HG02642 (cell line): Measurements from ENCODE around the gene POLA1.

ENCODE experiments used
- ATAC-seq: cut with Tn5 transposase; IDR thresholded peaks from one replicate; pipeline ENCODE4 v1.9.1; 2021; ENCODE audit warnings: mild to moderate bottlenecking; ENCODE audit not compliant: unreplicated experiment, poor library complexity

Gene POLA1

DNA sequence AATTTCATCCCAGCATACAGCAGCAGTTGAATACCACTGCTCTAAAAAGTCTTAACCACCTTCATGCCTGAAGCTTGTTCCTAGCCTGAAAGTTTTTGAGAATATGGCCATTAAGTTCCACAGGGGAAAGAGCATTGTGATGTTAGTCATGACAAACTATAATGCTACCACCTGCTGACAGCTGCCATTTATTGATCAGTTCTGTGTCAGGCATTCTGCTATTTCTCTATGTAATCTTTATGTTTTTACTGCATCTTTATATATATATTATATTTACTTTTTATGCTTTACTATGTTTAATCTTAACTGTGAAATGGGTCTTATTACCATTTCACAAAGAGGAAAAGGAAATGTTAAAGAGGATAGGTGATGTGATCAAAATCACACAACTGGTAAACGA lies 268.1 kb downstream of the POLA1 start:
- no peak for ATAC-seq

DNA sequence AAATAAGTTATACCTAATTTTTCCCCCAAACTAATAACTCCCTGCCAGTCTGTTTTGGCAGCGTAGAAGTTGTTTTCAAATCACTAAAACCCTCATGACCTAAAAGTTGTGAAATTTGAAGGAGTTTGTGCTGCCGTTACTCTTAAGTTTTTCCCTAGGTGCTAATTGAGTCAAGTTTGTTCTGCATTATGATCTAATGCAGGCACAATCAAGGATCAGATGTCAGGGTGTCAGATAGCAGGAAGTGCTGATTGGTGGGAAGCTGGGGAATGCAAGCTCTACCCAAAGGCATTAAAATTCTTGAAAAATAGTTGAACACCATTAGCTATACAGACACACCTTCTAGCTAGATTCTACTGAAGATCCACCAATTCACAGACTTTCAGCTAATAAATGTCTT lies 270.1 kb downstream of the POLA1 start:
- no peak for ATAC-seq

DNA sequence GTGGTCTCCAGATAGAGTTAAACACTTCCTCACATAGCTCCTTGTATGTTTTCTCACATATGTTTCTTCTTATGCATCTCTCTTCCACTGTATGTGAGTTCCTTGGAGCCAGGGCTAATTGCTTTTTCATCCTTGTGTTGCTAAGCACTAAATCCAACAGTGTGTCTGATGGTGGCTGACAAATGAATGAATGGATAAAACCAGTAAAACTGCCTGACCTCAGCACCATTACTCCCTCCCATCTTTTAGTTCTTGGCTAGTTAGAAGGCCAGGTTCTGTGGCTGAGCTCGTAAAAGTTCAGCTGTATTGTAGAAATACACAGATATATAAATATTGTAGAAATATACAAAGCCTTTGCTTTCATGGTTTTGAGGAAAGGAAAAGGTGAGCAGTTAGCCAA lies 271.7 kb downstream of the POLA1 start:
- ATAC-seq, result no peak

DNA sequence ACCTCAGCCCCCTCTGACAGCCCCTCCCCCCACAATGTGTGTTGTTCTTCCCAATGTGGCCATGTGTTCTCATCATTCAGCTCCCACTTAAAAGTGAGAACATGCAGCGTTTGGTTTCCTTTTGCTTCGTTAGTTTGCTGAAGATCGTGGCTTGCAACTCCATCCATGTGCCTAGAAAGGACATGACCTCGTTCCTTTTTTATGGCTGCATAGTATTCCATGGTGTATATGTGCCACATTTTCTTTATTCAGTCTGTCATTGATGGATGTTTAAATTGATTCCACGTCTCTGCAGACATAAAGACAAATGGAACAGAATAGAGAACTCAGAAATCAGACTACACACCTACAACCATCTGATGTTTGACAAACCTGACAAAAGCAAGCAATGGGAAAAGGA lies 276.1 kb downstream of the POLA1 start:
- no peak for ATAC-seq

DNA sequence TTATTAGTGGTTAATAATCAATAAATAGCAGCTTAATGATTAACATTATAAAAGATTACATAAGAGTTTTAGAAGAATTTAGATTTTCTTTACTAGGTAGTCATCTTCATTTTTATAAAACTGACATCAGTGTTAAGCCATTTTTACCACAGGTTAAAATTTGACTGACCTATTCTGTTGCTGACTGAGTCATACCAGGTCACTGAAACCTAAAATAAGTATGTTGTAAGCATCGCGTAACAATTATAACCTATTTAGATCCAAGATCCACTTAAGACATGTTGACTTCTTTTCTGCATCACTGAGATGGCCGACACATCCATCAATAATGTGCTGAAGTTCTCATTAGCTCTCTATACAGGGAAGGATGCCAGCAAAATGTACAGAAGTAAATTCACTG lies 285.4 kb downstream of the POLA1 start:
- no peak for ATAC-seq

DNA sequence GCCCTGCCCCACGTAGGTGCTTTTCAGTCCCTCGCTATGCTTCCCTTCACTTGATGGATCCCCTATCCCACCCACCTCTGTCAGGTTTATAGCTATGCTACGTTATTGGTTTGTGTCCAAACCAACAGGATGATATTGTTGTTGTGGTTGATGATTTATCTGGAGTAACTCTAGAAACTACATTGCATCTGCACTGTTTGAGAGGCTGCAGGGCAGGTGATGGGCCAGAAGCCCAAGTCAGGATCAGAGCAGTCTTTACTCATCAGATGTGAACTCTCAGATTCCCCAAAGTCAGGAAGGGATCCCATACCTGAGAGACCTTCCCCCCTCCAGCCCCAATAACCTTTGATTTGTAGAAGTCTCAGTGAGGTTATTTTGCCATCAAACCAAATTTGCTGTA lies 287.3 kb downstream of the POLA1 start:
- no peak for ATAC-seq

DNA sequence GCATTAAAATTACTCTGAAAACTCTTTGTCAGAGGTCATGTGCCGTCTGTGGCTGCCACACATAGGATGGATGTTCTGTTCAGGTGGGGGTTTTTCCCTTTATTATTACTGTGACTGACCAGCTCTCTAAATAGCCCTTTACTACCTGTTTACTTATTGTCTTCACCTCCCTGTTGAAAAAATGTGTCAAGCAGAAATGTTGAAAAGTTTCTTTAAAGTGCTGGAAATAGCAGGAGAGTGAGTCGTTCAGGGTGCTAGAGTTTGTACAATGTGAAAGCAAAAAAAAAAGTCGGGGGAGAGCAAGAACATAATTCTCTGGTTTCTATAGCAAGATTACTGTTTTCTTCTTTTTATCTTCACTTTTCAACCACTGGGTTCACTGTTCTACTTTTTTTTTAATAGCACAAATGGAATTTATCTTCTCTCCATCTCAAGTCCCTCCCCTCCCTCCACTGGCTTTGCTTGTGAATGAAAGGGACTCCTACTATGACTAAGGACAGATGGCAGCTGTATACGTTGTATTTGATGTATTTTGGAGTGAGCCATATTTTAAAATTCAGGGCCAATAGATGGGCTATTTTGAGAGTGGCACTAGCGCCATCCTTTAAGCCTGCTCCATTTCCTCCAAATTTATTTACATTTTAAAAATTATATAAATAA lies 288.7 kb downstream of the POLA1 start:
- ATAC-seq, result no peak

DNA sequence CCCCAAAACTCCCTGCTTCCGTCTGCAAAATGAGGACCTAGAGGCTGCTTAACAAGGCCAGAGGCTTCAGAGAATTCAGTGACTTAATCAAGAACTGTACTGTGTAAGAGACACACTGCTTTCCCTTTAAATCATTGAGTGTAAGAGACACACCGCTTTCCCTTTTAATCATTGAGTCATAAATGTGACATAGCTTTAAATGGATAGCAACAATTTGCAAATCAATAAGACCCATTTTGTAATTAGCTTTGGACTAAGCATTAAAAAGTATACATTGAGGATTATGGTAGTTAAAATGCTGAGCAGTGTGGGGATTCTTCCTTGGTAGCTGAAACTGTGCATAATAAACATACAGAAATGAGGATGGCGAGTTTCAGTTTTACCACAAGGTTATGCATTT lies 290.2 kb downstream of the POLA1 start:
- no peak for ATAC-seq

DNA sequence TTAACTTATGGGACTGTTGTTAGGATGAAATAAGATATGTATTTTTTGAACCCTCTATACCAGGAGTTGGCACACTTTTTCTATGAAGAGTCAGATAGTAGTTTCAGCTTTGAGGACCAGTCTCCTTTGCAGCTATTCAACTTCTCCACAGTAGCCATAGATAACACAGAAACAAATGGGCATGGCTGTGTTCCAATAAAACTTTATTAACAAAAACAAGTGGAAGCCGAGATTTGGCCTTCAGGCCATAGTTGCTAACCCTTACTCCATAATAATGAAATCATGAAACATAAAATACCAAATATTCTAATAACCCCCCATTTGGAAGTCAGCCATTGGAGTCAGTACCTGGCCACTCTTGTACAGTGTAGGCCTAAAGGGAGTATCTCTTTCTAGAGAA lies 291.4 kb downstream of the POLA1 start:
- no peak for ATAC-seq

DNA sequence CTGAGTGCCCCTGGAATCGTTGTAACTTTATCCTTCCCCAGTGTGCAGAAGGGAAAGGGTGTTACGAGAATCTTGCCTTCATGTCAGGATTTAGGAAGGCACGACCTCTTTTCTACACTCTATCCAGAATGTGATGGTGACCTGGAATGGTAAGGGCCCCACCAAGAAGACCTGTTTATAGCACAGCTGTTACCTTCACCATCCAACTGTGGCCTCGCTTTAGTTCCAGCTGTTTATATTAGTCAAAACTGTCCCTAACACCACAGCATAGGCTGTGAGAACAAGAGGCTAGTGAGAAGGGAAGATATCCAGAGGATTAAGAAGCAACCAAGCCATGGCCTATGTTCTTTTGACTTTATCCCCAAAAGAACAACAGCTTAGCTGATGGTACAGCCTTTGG lies 294.0 kb downstream of the POLA1 start:
- no peak for ATAC-seq

DNA sequence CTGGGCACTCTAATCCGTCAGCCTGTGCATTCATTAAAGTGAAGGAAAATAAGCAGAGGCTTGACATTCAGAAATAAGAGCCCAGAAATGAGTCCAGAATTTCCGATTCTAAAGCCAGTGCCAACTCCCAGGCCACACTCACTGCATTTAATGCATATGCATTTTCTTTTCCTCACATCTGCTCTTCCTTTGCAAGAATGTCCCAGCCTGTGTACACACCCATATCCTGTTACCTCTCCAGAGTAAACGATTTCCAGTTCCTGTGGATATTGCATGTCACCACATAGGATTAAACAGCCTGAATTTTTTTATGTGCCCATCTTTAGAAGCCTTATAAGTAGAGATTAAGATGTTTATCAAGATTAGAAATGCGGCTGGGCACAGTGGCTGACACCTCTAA lies 294.6 kb downstream of the POLA1 start:
- no peak for ATAC-seq

DNA sequence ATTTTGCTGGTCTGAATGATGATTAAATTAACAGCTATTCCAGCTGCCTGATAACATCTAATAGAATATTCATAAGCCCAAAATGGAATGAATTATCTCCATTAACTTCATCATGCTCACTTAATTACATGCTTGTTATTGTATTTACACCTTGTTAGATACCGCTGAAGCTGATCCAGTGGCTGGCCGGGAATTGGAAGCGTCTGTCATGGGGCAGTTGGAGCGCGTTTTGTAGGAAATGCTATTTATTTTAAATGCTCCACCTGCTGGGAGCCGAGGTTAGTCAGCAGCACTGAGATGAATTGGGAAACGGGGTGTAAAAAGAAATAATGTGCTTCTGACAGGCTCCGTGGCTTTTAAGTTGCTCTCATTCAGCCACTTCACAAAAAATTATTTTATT lies 296.8 kb downstream of the POLA1 start:
- no peak for ATAC-seq

DNA sequence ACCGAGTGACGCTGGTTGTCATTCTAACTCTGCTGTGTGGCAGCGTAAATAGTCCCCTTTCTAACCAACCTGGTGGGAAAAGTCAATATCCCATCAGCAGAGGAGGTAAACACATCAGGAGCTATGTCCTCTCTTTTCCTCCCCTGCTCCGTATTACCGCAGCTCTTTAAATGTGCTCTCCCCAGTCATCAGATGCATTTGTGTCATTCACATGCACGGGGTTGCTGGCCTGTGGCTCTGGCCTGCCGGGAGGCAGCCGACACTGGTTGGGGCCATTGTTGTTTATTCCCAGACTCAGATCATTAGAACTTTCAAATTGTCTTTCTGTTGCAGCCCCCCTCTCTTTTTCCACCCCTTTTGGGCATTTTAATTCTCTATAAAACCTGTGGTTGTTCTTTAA lies 300.2 kb downstream of the POLA1 start:
- no peak for ATAC-seq

DNA sequence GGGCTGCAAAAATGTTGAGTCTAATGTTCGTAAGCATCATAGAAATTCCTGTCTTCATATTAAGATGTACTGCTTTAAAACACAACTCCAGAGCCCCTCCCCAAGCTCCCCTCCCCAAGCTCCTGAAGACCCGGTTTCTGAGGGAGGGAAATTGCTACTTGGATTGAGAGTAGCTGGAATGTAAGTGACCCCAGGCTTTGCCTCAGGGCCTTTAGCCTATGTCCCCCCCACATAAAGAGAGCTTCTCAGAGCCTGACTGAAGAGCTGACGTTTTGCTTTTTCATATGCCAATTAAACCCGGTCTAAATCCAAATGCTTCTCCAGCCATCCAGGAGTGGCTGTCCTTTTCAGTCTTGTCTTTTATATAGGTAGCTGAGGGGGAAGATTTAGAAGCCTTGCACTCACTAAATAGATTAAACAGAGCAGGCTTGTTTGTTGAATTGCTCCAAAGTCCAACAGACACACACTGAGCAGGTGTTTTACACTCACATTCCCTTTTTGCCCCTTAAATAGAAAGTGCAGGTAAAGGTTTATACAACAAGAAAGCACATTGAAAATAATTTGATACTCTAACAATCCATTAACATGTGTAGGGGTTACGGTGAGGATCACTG lies 302.5 kb downstream of the POLA1 start:
- ATAC-seq, result no peak

DNA sequence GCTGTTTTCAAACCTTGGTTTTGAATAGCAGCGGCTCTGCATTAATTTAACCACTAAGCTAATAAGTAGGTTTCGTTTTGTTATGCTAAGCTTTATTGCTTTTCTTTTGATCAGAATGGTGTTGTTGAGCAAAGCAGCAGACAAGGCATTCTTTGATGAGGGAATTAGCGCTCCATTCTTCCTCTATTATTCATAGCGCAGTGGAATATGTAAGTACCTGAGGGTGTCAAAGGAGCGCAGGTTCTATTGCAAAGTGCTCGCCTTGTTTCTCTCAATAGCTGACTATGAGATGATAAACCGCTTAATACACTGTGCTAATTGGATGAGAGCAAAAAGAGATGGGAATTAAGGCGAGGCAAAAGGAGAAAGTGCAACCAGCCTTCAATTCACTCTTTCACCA lies 305.8 kb downstream of the POLA1 start:
- no peak for ATAC-seq

DNA sequence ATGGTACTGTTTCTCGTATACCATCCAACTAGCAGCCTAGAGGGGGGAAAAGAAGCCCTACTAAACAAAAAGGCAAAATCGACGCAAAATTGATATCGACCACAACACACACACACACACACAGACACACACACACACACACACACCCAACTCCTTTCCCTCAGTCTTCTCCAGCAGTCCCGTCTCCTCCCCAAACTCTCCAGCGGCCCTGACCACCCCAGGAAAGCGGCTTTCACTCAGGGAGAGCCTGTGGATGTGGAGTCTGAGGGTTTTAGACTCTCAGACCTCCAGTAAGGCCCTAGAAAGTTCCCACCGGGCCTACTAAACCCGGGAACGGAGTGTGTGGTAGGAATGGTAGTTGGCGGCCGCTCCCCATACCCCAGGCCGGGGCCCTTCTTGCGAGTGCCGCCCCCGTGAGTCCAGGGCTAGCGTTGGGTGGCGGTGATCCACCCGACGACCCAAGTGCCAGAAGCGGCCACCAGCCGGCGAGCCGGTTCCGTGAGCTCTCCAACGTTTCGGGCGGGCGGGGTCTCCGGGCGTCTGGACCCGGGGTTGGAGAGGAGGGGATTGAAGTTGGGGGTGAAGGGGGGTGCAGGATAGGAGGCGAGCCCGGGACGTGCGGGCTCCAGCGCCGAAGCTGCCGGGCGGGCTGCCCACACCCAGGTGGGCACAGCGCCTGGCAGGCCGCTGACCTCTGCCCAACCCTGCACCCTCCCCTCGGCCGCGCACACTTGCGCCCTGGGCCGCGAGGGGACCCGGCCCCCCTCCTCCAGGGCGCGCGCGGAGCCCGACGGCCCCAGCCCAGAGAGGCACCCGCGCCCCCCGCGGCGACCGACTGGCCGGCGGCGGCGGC lies 308.3 kb downstream of the POLA1 start:
- ATAC-seq, result no peak

DNA sequence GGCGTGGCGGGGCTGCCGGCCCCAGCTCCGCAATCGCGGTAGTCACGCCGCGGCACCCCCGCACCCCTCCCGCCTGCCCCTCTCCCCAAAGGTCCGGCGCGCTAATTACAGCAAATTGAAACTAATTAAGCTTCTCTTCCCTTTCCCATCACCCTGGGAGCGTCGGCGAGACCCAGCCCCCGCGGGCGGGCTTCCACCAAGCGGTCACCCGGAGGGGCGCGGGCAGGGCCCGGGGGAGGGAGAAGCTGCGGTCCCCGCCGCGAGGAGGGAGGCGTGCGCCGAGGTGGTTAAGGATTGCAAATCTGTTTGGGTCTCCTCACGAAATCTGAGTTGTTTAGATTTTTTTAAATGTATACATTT lies 308.9 kb downstream of the POLA1 start:
- ATAC-seq, result no peak

DNA sequence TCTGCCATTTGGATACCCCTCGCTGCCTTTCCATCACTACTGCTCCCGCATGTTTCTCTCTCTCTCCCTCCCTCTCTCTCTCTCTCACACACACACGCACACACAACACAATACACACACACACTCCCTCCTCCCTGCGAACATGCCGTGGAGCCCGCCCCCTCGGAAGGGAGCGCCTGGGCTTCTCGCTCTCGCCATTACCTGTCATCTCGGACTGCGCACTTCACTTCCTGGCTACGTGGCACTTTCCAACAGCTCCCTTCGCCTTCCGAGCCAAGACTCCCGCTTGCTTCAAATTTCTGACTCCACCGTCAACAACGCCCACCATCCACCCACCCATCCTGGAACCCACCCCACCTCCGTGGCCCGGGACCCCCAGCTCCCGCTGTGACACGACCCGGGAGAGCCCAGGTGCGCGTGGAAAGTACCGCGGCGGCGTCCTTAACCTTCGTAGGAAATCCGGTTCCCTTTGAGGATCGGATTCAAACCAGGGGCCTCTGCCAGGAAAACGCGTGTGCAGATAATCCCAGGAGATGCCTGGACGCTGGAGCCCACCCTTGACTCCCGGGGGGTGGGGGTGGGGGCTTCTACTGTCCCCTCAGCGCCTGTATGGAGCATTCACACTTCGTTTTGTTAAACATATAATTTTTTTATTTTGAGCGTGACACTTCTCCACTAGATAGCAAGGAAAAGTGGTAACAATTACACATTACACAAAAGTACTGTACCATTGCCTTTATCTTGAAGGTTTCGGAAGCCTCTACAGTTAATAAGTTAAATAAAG lies 309.5 kb downstream of the POLA1 start:
- ATAC-seq, result no peak

DNA sequence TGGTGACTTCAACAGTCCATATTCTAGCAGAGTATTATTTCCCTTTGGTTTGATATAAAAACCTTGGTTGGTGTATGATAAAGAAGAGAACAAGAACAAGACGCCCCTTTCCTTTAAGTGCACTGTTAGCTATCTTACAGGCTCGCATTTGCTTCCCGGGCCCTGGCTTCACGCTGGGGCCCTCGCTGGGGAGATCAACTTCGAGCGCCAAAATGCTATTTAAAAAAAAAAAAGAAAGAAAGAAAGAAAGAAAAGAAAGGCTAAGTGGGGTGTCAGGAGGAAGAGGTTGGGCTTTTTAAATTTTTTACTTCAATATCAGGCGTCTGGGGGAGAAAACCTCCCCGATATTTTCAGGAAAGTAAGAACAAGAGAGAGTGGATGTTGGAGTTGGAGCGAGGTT lies 310.3 kb downstream of the POLA1 start:
- no peak for ATAC-seq

DNA sequence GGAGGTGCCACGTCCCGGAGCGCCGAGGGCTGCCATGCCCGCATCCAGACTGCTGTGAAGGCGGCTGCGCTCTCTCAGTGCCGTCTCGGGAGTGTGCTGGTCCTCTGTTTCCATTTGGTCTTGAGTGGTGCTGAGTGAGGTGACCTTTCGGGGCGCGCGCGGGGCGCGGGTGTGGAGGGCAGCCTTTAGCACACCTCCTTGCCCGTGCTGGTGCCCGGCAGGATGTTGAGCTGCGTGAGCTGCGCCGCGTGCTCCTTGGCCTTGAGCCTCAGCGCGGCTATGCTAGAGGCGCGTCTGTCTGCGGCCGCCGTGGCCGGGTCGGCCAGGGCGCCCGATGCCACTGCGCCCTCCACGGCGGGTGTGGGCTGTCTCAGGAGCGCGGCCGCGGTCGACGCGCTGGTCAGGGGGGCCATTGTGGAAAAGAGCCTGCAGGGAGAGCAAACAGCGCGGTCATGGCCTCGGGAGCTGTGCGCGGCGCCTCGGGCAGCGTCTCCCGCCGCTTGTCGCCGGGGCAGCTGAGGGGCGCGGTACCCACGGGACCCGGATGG lies 310.8 kb downstream of the POLA1 start:
- no peak for ATAC-seq

DNA sequence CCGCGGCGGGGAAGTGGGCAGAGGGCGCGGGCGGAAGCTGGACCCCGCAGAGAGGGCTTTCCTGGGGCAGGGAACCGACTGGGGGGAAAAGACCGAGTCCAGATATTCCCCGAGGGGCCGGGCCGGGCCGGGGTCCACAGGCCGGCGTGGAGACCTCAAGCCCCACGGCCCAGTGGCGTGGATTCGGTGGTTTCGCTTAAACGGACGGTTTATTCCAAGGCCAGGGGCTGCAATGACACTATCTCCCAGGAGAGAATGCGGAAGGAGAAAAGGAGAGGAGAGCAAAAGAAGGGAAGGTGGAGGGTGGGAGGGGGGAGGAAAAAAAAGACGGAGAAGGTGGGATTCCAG lies 311.3 kb downstream of the POLA1 start:
- no peak for ATAC-seq
